PC-3 (cell line): Measurements from ENCODE around the gene EPS8L3. TPM values are rescaled to one million over a fixed set of nuclear protein-coding genes. Genes with fewer than 3 reads are reported as not detected.
A peak's percentile ranks its signal among the peaks of the same experiment; 100 is the strongest.

Experiments
- ATAC-seq: fragments of 200-7000 bp; cut with Tn5 transposase; 2 replicates; pipeline ENCODE4 v1.9.1; 2020; ENCODE audit warnings: mild to moderate bottlenecking, moderate library complexity
- BruUV-seq: library from RNA; stranded (reverse); fragments of 400-500 nt; replicated peaks from 2 replicates; lab custom pipeline; 2021; lab: Mats Ljungman, UMichigan
- CTCF ChIA-PET: fragments of 300-600 bp; sonication (Branson Sonifier 250); formaldehyde crosslinking; loops from one replicate; lab custom pipeline; 2022; ENCODE audit warnings: antibody characterized with exemption; lab: Charles Lee
- POLR2A ChIA-PET: fragments of 300-600 bp; sonication (Branson Sonifier 250); formaldehyde crosslinking; loops from one replicate; lab custom pipeline; 2022; ENCODE audit warnings: antibody characterized with exemption; ENCODE audit not compliant: unreplicated experiment; lab: Charles Lee
- DNase-seq: peaks from one replicate; pipeline ENCODE4 v3.0.0-alpha.2; 2015
- H2AFZ ChIP-seq: fragments of 300-600 bp; sonication (generic); 2 replicates; pipeline ENCODE4 v1.6.0; 2016; ENCODE audit warnings: antibody characterized with exemption, low read length
- H3F3A ChIP-seq: fragments of 300-600 bp; sonication (generic); one replicate; pipeline ENCODE4 v1.6.0; 2017; ENCODE audit warnings: antibody characterized with exemption, low read length, control low read depth, mild to moderate bottlenecking; ENCODE audit not compliant: unreplicated experiment
- H3K27ac ChIP-seq: fragments of 300-600 bp; sonication (generic); 2 replicates; pipeline ENCODE4 v1.5.1; 2016; ENCODE audit warnings: mild to moderate bottlenecking, low read length
- H3K27me3 ChIP-seq: fragments of 300-600 bp; sonication (generic); 2 replicates; pipeline ENCODE4 v1.6.1; 2016; ENCODE audit warnings: low read length, mixed read lengths
- H3K36me3 ChIP-seq: fragments of 300-600 bp; sonication (generic); 2 replicates; pipeline ENCODE4 v1.6.1; 2016; ENCODE audit warnings: low read depth, mixed run types, low read length, mixed read lengths
- H3K4me1 ChIP-seq: fragments of 300-600 bp; sonication (generic); 2 replicates; pipeline ENCODE4 v1.5.1; 2016; ENCODE audit warnings: low read length; ENCODE audit not compliant: insufficient read depth
- H3K4me2 ChIP-seq: fragments of 300-600 bp; sonication (generic); 2 replicates; pipeline ENCODE4 v1.6.0; 2016; ENCODE audit warnings: low read length
- H3K4me3 ChIP-seq: fragments of 300-600 bp; sonication (generic); 2 replicates; pipeline ENCODE4 v1.5.1; 2016; ENCODE audit warnings: mild to moderate bottlenecking, low read length, mixed read lengths
- H3K79me2 ChIP-seq: fragments of 300-600 bp; sonication (generic); 2 replicates; pipeline ENCODE4 v1.6.1; 2017; ENCODE audit warnings: low read length, mixed read lengths
- H3K9ac ChIP-seq: fragments of 300-600 bp; sonication (generic); 2 replicates; pipeline ENCODE4 v1.6.0; 2016; ENCODE audit warnings: mild to moderate bottlenecking, low read length
- H3K9me2 ChIP-seq: fragments of 300-600 bp; sonication (generic); replicated peaks from 2 replicates; pipeline ENCODE4 v1.6.1; 2016; ENCODE audit warnings: mixed run types, low read length, mixed read lengths
- H3K9me3 ChIP-seq: fragments of 300-600 bp; sonication (generic); 2 replicates; pipeline ENCODE4 v1.6.1; 2016; ENCODE audit warnings: low read length, mixed read lengths
- H4K20me1 ChIP-seq: fragments of 300-600 bp; sonication (generic); 2 replicates; pipeline ENCODE4 v1.6.1; 2016; ENCODE audit warnings: low read length, mixed read lengths
- EZH2 ChIP-seq: fragments of 300-600 bp; sonication (generic); IDR thresholded peaks from one replicate; pipeline ENCODE4 v1.6.1; 2017; ENCODE audit warnings: antibody characterized with exemption, mild to moderate bottlenecking, low read length; ENCODE audit not compliant: unreplicated experiment
- EZH2phosphoT487 ChIP-seq: fragments of 300-600 bp; sonication (generic); IDR thresholded peaks from 2 replicates; pipeline ENCODE4 v1.6.1; 2018; ENCODE audit warnings: mild to moderate bottlenecking, antibody characterized with exemption, low read length, borderline replicate concordance
- intact Hi-C: fragments of 100-400 bp; cut with micrococcal nuclease; formaldehyde crosslinking; loops from 2 replicates; pipeline ENCODE4 v1.9.0; 2023
- total RNA-seq: library from RNA; depleted of rRNA; stranded (reverse); fragments of >200 nt; gene quantifications from 2 replicates; pipeline ENCODE4 v1.2.3, GENCODE V29; 2014
- TF ChIP-seq, protein P1 (sequence below): fragments of 300-600 bp; sonication (generic); conservative IDR thresholded peaks from 2 replicates; pipeline ENCODE4 v1.5.1; 2017; ENCODE audit warnings: antibody characterized with exemption, low read depth, mild to moderate bottlenecking, low read length

Gene EPS8L3
- total RNA-seq, 1 experiment from 2014 or later, result not detected

DNA sequence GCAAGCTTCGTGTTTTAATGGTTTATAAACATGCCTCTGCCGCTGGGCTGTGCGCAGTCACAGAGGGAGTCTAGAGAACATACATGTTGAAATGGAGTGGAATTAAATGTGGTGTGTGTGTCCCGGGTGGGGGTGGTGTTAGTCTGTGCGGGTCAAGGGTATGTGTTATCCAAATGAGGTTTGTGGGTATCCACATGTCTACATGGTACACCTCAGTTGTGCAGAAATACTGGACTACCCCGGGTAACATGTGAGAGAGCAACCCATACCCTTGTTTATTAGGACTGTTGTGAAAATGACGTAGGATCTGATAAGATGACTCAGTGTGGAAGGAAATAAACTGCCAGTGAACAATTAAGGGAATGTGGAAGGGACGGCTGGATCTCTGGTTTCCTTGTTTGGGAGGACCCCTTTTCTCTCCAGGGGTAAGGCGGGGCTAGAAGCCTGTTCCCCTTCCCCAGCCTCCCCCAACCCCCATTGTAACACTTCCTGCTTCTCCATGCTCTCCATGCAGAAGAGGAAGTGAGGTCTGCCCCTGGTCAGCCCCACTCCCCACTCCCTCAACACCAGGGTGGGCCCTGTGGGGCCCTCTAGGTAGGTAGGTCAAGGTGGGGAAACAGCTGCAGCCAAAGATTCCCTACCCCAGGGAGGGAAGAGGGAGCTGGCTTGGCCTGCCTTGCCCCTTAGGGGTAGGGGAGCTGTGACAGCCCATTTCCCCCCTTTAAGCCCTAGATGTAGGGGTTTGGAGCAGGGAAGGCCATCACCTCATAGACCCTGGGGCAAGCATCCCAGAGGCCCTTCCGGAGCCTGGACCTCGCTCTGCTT is 690 bp downstream of the EPS8L3 start:
- H3K4me2 ChIP-seq, result no peak overlapping the region
- BruUV-seq, result no TSS peak
- H3K4me1 ChIP-seq, result peaks cover 10% of the 10 kb centered on the region
- ChIA-PET CTCF (no interaction called here), POLR2A (no interaction called here)
- no peaks in the 10 kb centered on the region for H3F3A ChIP-seq
- no peaks in the 10 kb centered on the region for H4K20me1 ChIP-seq
- H3K27me3 ChIP-seq, result no peaks in the 10 kb centered on the region
- intact Hi-C loops, result no loop called here
- H3K27ac ChIP-seq, result no peak overlapping the region
- H2AFZ ChIP-seq, result no peak overlapping the region
- no peak overlapping the region for H3K4me3 ChIP-seq
- no peaks in the 10 kb centered on the region for H3K9me3 ChIP-seq
- TF ChIP-seq EZH2 (no peak), EZH2phosphoT487 (no peak)
- TF ChIP-seq, protein P1, sequence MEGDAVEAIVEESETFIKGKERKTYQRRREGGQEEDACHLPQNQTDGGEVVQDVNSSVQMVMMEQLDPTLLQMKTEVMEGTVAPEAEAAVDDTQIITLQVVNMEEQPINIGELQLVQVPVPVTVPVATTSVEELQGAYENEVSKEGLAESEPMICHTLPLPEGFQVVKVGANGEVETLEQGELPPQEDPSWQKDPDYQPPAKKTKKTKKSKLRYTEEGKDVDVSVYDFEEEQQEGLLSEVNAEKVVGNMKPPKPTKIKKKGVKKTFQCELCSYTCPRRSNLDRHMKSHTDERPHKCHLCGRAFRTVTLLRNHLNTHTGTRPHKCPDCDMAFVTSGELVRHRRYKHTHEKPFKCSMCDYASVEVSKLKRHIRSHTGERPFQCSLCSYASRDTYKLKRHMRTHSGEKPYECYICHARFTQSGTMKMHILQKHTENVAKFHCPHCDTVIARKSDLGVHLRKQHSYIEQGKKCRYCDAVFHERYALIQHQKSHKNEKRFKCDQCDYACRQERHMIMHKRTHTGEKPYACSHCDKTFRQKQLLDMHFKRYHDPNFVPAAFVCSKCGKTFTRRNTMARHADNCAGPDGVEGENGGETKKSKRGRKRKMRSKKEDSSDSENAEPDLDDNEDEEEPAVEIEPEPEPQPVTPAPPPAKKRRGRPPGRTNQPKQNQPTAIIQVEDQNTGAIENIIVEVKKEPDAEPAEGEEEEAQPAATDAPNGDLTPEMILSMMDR, result no peak
- no peaks in the 10 kb centered on the region for H3K36me3 ChIP-seq
- DNase-seq, result peak; percentile 53
- peak; percentile 58 for ATAC-seq
- no peaks in the 10 kb centered on the region for H3K9me2 ChIP-seq
- H3K79me2 ChIP-seq, result no peaks in the 10 kb centered on the region
- no peak overlapping the region; the same call in 1 of the 2 replicates for H3K9ac ChIP-seq

DNA sequence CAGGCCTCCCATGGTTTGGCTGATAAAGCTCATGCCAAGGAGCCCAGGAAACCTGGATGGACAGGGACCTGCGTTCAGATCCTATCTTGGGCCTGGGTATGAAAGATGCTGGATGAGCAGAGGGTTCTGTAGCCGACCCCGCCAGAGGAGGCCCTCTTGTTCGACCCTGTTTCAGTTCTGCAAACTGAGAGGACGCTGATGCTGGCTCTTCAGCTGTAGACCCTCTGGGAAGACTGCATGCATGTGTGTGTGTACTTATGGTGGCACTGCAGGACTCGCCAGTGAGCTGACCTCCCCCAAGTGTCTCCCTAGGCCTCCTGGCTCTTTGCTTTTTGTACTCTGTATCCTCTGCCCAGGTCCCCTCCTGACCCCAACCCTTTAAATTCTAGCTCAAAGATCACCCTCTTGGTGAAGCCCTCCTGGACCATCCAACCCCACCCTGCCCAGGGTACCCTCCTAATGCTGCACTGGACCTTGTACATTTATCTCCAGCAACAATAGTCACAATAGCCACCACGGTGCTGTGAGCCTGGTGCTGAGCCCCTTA is 1.6 kb downstream of the EPS8L3 start:
- TF ChIP-seq EZH2 (no peak), EZH2phosphoT487 (no peak)
- TF ChIP-seq, protein P1, result no peak
- ChIA-PET POLR2A (no interaction called here), CTCF (no interaction called here)
- H3K4me1 ChIP-seq, result peaks cover 10% of the 10 kb centered on the region
- no peaks in the 10 kb centered on the region for H3K27me3 ChIP-seq
- no peaks in the 10 kb centered on the region for H3K9me2 ChIP-seq
- no TSS peak for BruUV-seq
- no peaks in the 10 kb centered on the region for H4K20me1 ChIP-seq
- no peaks in the 10 kb centered on the region for H3K79me2 ChIP-seq
- H3K9me3 ChIP-seq, result no peaks in the 10 kb centered on the region
- H3K27ac ChIP-seq, result no peak overlapping the region
- H3K36me3 ChIP-seq, result no peaks in the 10 kb centered on the region
- no peaks in the 10 kb centered on the region for H3F3A ChIP-seq
- intact Hi-C loops, result no loop called here
- H3K4me2 ChIP-seq, result no peak overlapping the region
- no peak overlapping the region for H2AFZ ChIP-seq
- no peak for DNase-seq
- no peak for ATAC-seq
- no peak overlapping the region for H3K4me3 ChIP-seq
- no peak overlapping the region for H3K9ac ChIP-seq
